Adipocyte (in vitro differentiated cells): Measurements from ENCODE around the gene EEA1.

Experiments
- DNase-seq: peaks from one replicate; pipeline ENCODE4 v3.0.0-alpha.2; 2015; ENCODE audit warnings: low read depth
- H3K27me3 ChIP-seq: replicated peaks from 2 replicates; pipeline ENCODE4 v1.7.0; 2013; ENCODE audit warnings: mild to moderate bottlenecking, low read length, moderate library complexity; ENCODE audit not compliant: control insufficient read depth, insufficient read depth
- H3K36me3 ChIP-seq: 2 replicates; pipeline ENCODE4 v1.7.0; 2013; ENCODE audit warnings: low read length, mild to moderate bottlenecking, moderate library complexity; ENCODE audit not compliant: control insufficient read depth, insufficient read depth, severe bottlenecking
- H3K4me1 ChIP-seq: 2 replicates; pipeline ENCODE4 v1.7.0; 2013; ENCODE audit warnings: mild to moderate bottlenecking, low read length, moderate library complexity; ENCODE audit not compliant: control insufficient read depth, insufficient read depth
- H3K4me3 ChIP-seq: 2 replicates; pipeline ENCODE4 v1.7.0; 2013; ENCODE audit warnings: mild to moderate bottlenecking, low read length, moderate library complexity
- H3K9ac ChIP-seq: 2 replicates; pipeline ENCODE4 v1.7.0; 2013; ENCODE audit warnings: mild to moderate bottlenecking, low read length, moderate library complexity
- H3K9me3 ChIP-seq: 2 replicates; pipeline ENCODE4 v1.7.0; 2013; ENCODE audit warnings: mild to moderate bottlenecking, low read length, moderate library complexity; ENCODE audit not compliant: control insufficient read depth

Gene EEA1

GRCh38 chr12:92879698-92880322 lies 49.3 kb downstream of the EEA1 start:
- Histone ChIP-seq H3K27me3 (no peaks in the 10 kb centered on the region), H3K9me3 (no peaks in the 10 kb centered on the region), H3K36me3 (peaks cover 62% of the 10 kb centered on the region), H3K4me1 (no peaks in the 10 kb centered on the region), H3K9ac (no peak overlapping the region), H3K4me3 (no peak overlapping the region)
- no peak for DNase-seq

GRCh38 chr12:92877904-92878303 lies 51.2 kb downstream of the EEA1 start:
- peaks cover 59% of the 10 kb centered on the region for H3K36me3 ChIP-seq
- no peaks in the 10 kb centered on the region for H3K27me3 ChIP-seq
- H3K9me3 ChIP-seq, result no peaks in the 10 kb centered on the region
- no peaks in the 10 kb centered on the region for H3K4me1 ChIP-seq
- no peak for DNase-seq
- H3K4me3 ChIP-seq, result no peak overlapping the region
- no peak overlapping the region for H3K9ac ChIP-seq

- H3K36me3 ChIP-seq, result peaks cover 50% of the 10 kb centered on the region
- no peaks in the 10 kb centered on the region for H3K9me3 ChIP-seq
- H3K4me3 ChIP-seq, result no peak overlapping the region
- H3K4me1 ChIP-seq, result peaks cover 2% of the 10 kb centered on the region
- no peak overlapping the region for H3K9ac ChIP-seq
- DNase-seq, result no peak
- H3K27me3 ChIP-seq, result no peaks in the 10 kb centered on the region
Observed at GRCh38 chr12:92876496-92876895, 52.6 kb downstream of the EEA1 start.

GRCh38 chr12:92871116-92871515 lies 58.0 kb downstream of the EEA1 start:
- no peaks in the 10 kb centered on the region for H3K9me3 ChIP-seq
- H3K4me3 ChIP-seq, result peak overlapping the region; percentile 52
- H3K27me3 ChIP-seq, result no peaks in the 10 kb centered on the region
- H3K9ac ChIP-seq, result no peak overlapping the region
- peaks cover 11% of the 10 kb centered on the region for H3K36me3 ChIP-seq
- peaks cover 23% of the 10 kb centered on the region for H3K4me1 ChIP-seq
- DNase-seq, result peak; percentile 28

GRCh38 chr12:92866418-92866817 lies 62.7 kb downstream of the EEA1 start:
- H3K27me3 ChIP-seq, result no peaks in the 10 kb centered on the region
- DNase-seq, result no peak

GRCh38 chr12:92863251-92863650 lies 65.8 kb downstream of the EEA1 start:
- Histone ChIP-seq H3K9me3 (no peaks in the 10 kb centered on the region), H3K36me3 (peaks cover 62% of the 10 kb centered on the region), H3K9ac (no peak overlapping the region), H3K4me3 (no peak overlapping the region), H3K4me1 (peaks cover 3% of the 10 kb centered on the region), H3K27me3 (no peaks in the 10 kb centered on the region)
- no peak for DNase-seq

More at GRCh38 chr12:92866418-92866817, 62.7 kb downstream of the EEA1 start:
- Histone ChIP-seq H3K36me3 (peaks cover 34% of the 10 kb centered on the region), H3K4me3 (no peak overlapping the region), H3K4me1 (peaks cover 21% of the 10 kb centered on the region), H3K9ac (no peak overlapping the region), H3K9me3 (no peaks in the 10 kb centered on the region)

- Histone ChIP-seq H3K9ac (no peak overlapping the region), H3K4me3 (no peak overlapping the region), H3K36me3 (peaks cover 79% of the 10 kb centered on the region), H3K4me1 (no peaks in the 10 kb centered on the region), H3K9me3 (no peaks in the 10 kb centered on the region), H3K27me3 (no peaks in the 10 kb centered on the region)
- no peak for DNase-seq
Observed at GRCh38 chr12:92861381-92861780, 67.7 kb downstream of the EEA1 start.

- H3K9ac ChIP-seq, result no peak overlapping the region
- H3K4me1 ChIP-seq, result no peaks in the 10 kb centered on the region
- DNase-seq, result no peak
- H3K4me3 ChIP-seq, result no peak overlapping the region
- H3K27me3 ChIP-seq, result no peaks in the 10 kb centered on the region
- H3K9me3 ChIP-seq, result no peaks in the 10 kb centered on the region
- H3K36me3 ChIP-seq, result peaks cover 88% of the 10 kb centered on the region
Observed at GRCh38 chr12:92860521-92860920, 68.6 kb downstream of the EEA1 start.

GRCh38 chr12:92859650-92860386 lies 69.3 kb downstream of the EEA1 start:
- Histone ChIP-seq H3K9me3 (no peaks in the 10 kb centered on the region), H3K4me1 (no peaks in the 10 kb centered on the region), H3K36me3 (peaks cover 89% of the 10 kb centered on the region), H3K9ac (no peak overlapping the region), H3K4me3 (no peak overlapping the region), H3K27me3 (no peaks in the 10 kb centered on the region)
- no peak for DNase-seq

- DNase-seq, result no peak
- H3K4me1 ChIP-seq, result no peaks in the 10 kb centered on the region
- H3K27me3 ChIP-seq, result no peaks in the 10 kb centered on the region
- no peak overlapping the region for H3K9ac ChIP-seq
- no peaks in the 10 kb centered on the region for H3K9me3 ChIP-seq
- H3K36me3 ChIP-seq, result peaks cover 87% of the 10 kb centered on the region
- H3K4me3 ChIP-seq, result no peak overlapping the region
Observed at GRCh38 chr12:92857818-92858217, 71.3 kb downstream of the EEA1 start.

- Histone ChIP-seq H3K4me3 (no peak overlapping the region), H3K36me3 (peaks cover 92% of the 10 kb centered on the region), H3K9me3 (no peaks in the 10 kb centered on the region), H3K4me1 (no peaks in the 10 kb centered on the region), H3K9ac (no peak overlapping the region), H3K27me3 (no peaks in the 10 kb centered on the region)
- DNase-seq, result no peak
Observed at GRCh38 chr12:92854344-92854743, 74.8 kb downstream of the EEA1 start.
